Limb (tissue), 2 donors: ENCODE measurements around the gene TMC1.
"Not testable (repeated sequence)": the region's sequence is repeated elsewhere in the genome, so short reads cannot be mapped to it uniquely, and the experiment has no call there.

Experiments used
- DNase-seq, 2 donors: peaks; one replicate each; pipeline ENCODE4 v3.0.0-alpha.2; 2016; ENCODE audit errors: extremely low spot score in 2 of 2

TMC1 gene

GRCh38 chr9:72858089-72858912 lies 336.9 kb downstream of the TMC1 start:
- no peak for DNase-seq

GRCh38 chr9:72862788-72863187 lies 341.4 kb downstream of the TMC1 start:
- DNase-seq = not testable (repeated sequence)

GRCh38 chr9:72863456-72864094 lies 342.2 kb downstream of the TMC1 start:
- DNase-seq = no peak

- DNase-seq = no peak
These were observed 342.9 kb downstream of the TMC1 start for GRCh38 chr9:72864327-72864726.

- peak in 1 of 2 donors; percentile 36 for DNase-seq
These were observed 350.3 kb downstream of the TMC1 start for GRCh38 chr9:72871685-72872084.

GRCh38 chr9:72872718-72873117 lies 351.3 kb downstream of the TMC1 start:
- DNase-seq = no peak

GRCh38 chr9:72873456-72873855 lies 352.0 kb downstream of the TMC1 start:
- DNase-seq = no peak

GRCh38 chr9:72874344-72874743 lies 352.9 kb downstream of the TMC1 start:
- no peak for DNase-seq

- no peak for DNase-seq
These were observed 353.8 kb downstream of the TMC1 start for GRCh38 chr9:72875221-72875620.

GRCh38 chr9:72880821-72881220 lies 359.4 kb downstream of the TMC1 start:
- no peak for DNase-seq

GRCh38 chr9:72882117-72882775 lies 360.8 kb downstream of the TMC1 start:
- no peak for DNase-seq

- no peak for DNase-seq
These were observed 362.5 kb downstream of the TMC1 start for GRCh38 chr9:72883875-72884274.

- no peak for DNase-seq
These were observed 363.1 kb downstream of the TMC1 start for GRCh38 chr9:72884508-72884907.
